Measurements from ENCODE around the gene BCL7A. TPM values are rescaled to one million over a fixed set of nuclear protein-coding genes. Genes with fewer than 3 reads are reported as not detected.

Gene BCL7A
- total RNA-seq, 1 experiment from 2014 or later: 31.6 TPM

- Histone ChIP-seq H3K9ac (ENCODE audit: low read length) (peak overlapping the region; percentile 91), H3K27me3 (ENCODE audit: low read length) (no peaks in the 10 kb centered on the region), H3K4me3 (ENCODE audit: low read length) (peak overlapping the region; percentile 78), H3K79me2 (ENCODE audit: low read length) (peaks cover 83% of the 10 kb centered on the region), H3K27ac (ENCODE audit: low read length) (peak overlapping the region; percentile 91), H3K36me3 (ENCODE audit: low read depth, low read length) (no peaks in the 10 kb centered on the region), H3K4me2 (ENCODE audit: low read length) (peak overlapping the region; percentile 95), H3K4me1 (ENCODE audit: insufficient read depth, low read length) (peaks cover 21% of the 10 kb centered on the region), H3K9me3 (ENCODE audit: low read length) (no peaks in the 10 kb centered on the region), H3F3A (ENCODE audit: low read length, unreplicated experiment) (no peaks in the 10 kb centered on the region), H4K20me1 (ENCODE audit: low read length) (peaks cover 16% of the 10 kb centered on the region; the same call in 1 of the 2 replicates), H2AFZ (ENCODE audit: low read length) (no peak overlapping the region; the same call in 1 of the 2 replicates), H3K9me2 (replicated peaks; ENCODE audit: low read length) (no peaks in the 10 kb centered on the region)
- ATAC-seq (no peak), DNase-seq (no peak)
- no TSS peak for BruUV-seq (replicated peaks)
- TF ChIP-seq EZH2phosphoT487 (IDR thresholded peaks at IDR 0.05; ENCODE audit: borderline replicate concordance, low read length): no peak
- no peak for TF ChIP-seq EZH2 (IDR thresholded peaks at IDR 0.05; ENCODE audit: low read length, unreplicated experiment)
- no peak for TF ChIP-seq CTCF (conservative IDR thresholded peaks at IDR 0.05; ENCODE audit: low read depth, low read length)
- intact Hi-C loops (cut with micrococcal nuclease): loop anchor here (10.0 kb wide), 1 partner anchor 229 kb away; the partner anchor contains the start of gene RHOF
- POLR2A ChIA-PET (ENCODE audit: unreplicated experiment): interaction anchor here (1.7 kb wide), 1 partner anchor 32 kb away, joined by 12 read pairs; no protein-coding TSS in a partner anchor
- CTCF ChIA-PET: no interaction called here
Observed at GRCh38 chr12:122024132-122024785, 2.6 kb downstream of the BCL7A start.

- BruUV-seq (replicated peaks): no TSS peak
- Histone ChIP-seq H3K4me2 (ENCODE audit: low read length) (no peak overlapping the region), H2AFZ (ENCODE audit: low read length) (no peak overlapping the region), H3F3A (ENCODE audit: low read length, unreplicated experiment) (no peaks in the 10 kb centered on the region), H3K27ac (ENCODE audit: low read length) (no peak overlapping the region), H3K4me1 (ENCODE audit: insufficient read depth, low read length) (peaks cover 12% of the 10 kb centered on the region), H3K9ac (ENCODE audit: low read length) (no peak overlapping the region), H3K79me2 (ENCODE audit: low read length) (peaks cover 92% of the 10 kb centered on the region), H3K27me3 (ENCODE audit: low read length) (no peaks in the 10 kb centered on the region), H4K20me1 (ENCODE audit: low read length) (peaks cover 23% of the 10 kb centered on the region; the same call in 1 of the 2 replicates), H3K4me3 (ENCODE audit: low read length) (no peak overlapping the region), H3K36me3 (ENCODE audit: low read depth, low read length) (no peaks in the 10 kb centered on the region), H3K9me2 (replicated peaks; ENCODE audit: low read length) (no peaks in the 10 kb centered on the region), H3K9me3 (ENCODE audit: low read length) (no peaks in the 10 kb centered on the region)
- TF ChIP-seq EZH2phosphoT487 (IDR thresholded peaks at IDR 0.05; ENCODE audit: borderline replicate concordance, low read length): no peak
- 0 out of 2 replicates have a peak, but pooled peaks have one; percentile 12 for TF ChIP-seq CTCF (conservative IDR thresholded peaks at IDR 0.05; ENCODE audit: low read depth, low read length)
- CTCF ChIA-PET: no interaction called here
- intact Hi-C loops (cut with micrococcal nuclease): loop anchor here (10.0 kb wide), 1 partner anchor 232 kb away; the partner anchor contains the start of gene RHOF
- no peak for DNase-seq
- POLR2A ChIA-PET (ENCODE audit: unreplicated experiment): no interaction called here
- no peak for ATAC-seq
Observed at GRCh38 chr12:122026706-122027333, 5.1 kb downstream of the BCL7A start.
